IPS DF 6.9 (cell line): ENCODE measurements around the gene TRMT2A.
A peak's percentile ranks its signal among the peaks of the same experiment; 100 is the strongest.

Experiments
- DNase-seq: peaks from one replicate; pipeline ENCODE4 v3.0.0-alpha.2; 2013; ENCODE audit warnings: low read depth, low spot score
- H3K27ac ChIP-seq: one replicate; pipeline ENCODE4 v1.5.1; 2013; ENCODE audit warnings: low read length, control low read depth
- H3K27me3 ChIP-seq: 2 replicates; pipeline ENCODE4 v1.6.1; 2013; ENCODE audit warnings: mild to moderate bottlenecking, low read length; ENCODE audit not compliant: control insufficient read depth, insufficient read depth
- H3K36me3 ChIP-seq: 2 replicates; pipeline ENCODE4 v1.6.1; 2013; ENCODE audit warnings: low read length; ENCODE audit not compliant: control insufficient read depth, insufficient read depth
- H3K4me1 ChIP-seq: 2 replicates; pipeline ENCODE4 v1.6.1; 2013; ENCODE audit warnings: low read length; ENCODE audit not compliant: control insufficient read depth, insufficient read depth
- H3K4me3 ChIP-seq: 2 replicates; pipeline ENCODE4 v1.5.1; 2013; ENCODE audit warnings: mild to moderate bottlenecking, low read length
- H3K9me3 ChIP-seq: 2 replicates; pipeline ENCODE4 v1.6.1; 2013; ENCODE audit warnings: low read length, inconsistent platforms; ENCODE audit not compliant: control insufficient read depth, insufficient read depth
- WGBS: extraction: QIAGEN DNeasy Blood & Tissue Kit; methylation state at CpG from one replicate; pipeline ENCODE4 v1.1.7; 2013; ENCODE audit warnings: mixed read lengths, missing lambda C conversion rate; ENCODE audit not compliant: insufficient read length, insufficient coverage; 5-methylcytosine and 5-hydroxymethylcytosine counted together

The TRMT2A gene

DNA sequence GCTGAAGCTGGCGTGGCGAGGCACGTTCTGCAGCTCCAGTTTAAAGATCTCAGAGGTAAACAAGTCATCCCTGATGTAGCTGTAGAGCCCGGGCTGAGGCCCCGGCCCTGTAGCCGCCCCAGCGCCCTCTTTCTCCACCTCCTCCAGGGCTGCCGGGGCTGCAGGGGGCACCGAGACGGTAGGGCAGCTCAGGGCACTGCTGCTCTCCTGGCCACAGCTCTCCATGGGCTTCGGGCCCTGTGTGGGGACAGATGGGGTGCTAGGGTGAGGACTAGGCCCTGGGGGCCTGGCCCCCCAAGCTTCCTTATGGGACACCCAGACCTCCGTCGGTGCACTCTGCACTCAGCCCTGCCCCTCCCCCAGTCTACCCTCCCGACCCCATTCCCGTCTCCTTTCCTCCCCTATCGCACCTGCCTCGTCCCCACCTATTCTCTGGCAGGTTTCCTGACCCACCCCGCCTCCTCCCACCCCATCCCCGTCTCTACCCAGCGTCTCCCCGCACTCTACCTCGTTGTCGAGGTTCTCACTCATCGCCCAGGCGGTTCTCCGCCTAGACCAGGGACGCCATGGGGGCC is 563 bp downstream of the TRMT2A start:
- Histone ChIP-seq H3K27ac (no peak overlapping the region), H3K4me1 (no peaks in the 10 kb centered on the region)

DNA sequence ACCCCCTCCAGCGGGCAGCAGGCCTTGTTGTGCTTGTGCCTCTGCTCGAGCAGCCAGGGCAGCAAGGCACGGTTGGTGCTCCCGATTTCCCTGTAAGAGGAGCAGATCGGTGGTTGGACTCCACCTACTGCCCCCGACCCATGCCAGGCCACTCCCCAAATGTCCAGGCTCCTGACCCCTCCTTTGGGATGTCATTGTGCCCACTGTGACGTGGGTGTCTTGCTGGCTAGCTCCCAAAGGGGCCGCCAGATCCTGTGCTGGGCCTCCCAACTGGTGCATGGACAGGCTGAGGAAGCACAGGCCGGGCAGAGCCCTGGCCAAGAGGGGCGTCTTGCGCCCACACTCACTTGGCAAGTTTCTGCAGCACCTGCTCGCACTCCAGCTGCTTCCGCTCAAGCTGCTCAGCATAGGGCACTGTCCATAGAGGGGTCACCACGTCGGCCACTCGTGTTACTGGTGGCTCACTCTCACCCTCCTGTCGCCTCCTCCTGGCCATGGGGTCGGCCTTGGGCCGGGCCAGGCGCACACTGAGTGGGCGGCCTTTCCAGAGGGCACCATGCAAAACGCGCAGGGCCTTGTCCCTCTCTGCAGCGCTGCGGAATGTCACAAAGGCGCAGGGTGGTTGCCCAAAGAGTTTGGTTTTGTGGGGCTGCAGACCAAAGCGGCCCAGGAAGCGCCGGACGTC is 1.2 kb downstream of the TRMT2A start, which contains the start of gene RANBP1:
TSS of gene RANBP1 (plus strand) at position 414 of the 685 bp plus-strand sequence. CDS start at position 495, 81 bp downstream.
- H3K4me1 ChIP-seq: no peaks in the 10 kb centered on the region
- no peaks in the 10 kb centered on the region for H3K27me3 ChIP-seq
- no CpG with 5 or more reads among the region's 30 CpGs for WGBS
- peaks cover 49% of the 10 kb centered on the region for H3K36me3 ChIP-seq
- DNase-seq: no peak
- H3K27ac ChIP-seq: no peak within 1 kb of the TSS
- no peaks in the 10 kb centered on the region for H3K9me3 ChIP-seq
- H3K4me3 ChIP-seq: peak within 1 kb of the TSS; percentile 73; the same call in 1 of the 2 replicates

More for the DNA sequence above, 563 bp downstream of the TRMT2A start:
- Histone ChIP-seq H3K4me3 (peak overlapping the region; percentile 73; the same call in 1 of the 2 replicates), H3K27me3 (no peaks in the 10 kb centered on the region), H3K36me3 (peaks cover 50% of the 10 kb centered on the region), H3K9me3 (no peaks in the 10 kb centered on the region)
- no peak for DNase-seq
- no CpG with 5 or more reads among the region's 27 CpGs for WGBS

DNA sequence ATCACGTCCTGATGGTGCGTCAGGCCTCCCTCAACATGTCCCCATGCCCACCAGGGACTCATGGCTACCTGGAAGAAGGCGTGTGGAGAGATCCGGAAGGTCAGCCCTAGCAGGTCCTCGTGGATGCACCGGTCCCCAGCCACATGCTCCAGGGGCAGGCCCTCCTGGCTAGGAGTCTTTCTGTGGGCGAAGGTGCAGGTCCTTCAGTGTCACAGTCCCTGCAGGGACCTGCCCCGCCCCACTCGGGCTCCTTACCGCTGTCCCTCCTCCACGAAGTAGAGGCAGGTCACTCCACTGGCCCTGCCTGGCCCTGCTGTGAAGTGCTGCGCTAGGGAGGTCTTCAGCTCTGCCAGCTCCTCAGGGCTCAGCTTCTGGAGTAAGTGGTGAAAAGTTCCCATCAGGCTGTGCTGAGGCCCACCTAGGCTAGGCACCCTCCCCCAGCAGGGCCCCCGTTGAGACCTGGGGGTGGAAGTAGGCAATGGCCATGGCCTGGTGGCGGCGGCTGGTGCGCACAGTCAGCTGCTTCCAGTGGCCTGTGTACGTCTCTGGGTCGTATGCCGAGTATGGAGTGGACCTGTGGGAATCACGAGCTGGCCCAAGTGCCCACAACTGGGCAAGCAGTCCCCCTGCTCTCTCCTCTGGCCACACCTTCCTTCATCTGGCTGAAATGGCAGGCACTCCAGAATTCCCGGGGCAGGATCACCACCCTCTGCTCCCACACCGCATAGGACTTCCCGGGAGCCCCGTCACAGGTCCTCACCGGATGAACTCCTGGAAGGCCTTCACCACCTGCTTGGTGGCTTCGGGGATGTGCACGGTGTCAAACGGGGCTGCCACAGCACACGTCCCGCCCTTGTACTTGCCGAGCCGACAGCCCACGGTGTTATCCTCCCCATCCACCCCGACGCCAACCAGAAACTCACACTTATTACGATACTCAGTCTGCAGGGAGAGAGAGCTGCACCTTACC is 2.2 kb downstream of the TRMT2A start:
- Histone ChIP-seq H3K9me3 (no peaks in the 10 kb centered on the region), H3K27ac (no peak overlapping the region), H3K4me3 (no peak overlapping the region), H3K4me1 (no peaks in the 10 kb centered on the region), H3K27me3 (no peaks in the 10 kb centered on the region), H3K36me3 (peaks cover 45% of the 10 kb centered on the region)
- WGBS: no CpG with 5 or more reads among the region's 36 CpGs
- no peak for DNase-seq

DNA sequence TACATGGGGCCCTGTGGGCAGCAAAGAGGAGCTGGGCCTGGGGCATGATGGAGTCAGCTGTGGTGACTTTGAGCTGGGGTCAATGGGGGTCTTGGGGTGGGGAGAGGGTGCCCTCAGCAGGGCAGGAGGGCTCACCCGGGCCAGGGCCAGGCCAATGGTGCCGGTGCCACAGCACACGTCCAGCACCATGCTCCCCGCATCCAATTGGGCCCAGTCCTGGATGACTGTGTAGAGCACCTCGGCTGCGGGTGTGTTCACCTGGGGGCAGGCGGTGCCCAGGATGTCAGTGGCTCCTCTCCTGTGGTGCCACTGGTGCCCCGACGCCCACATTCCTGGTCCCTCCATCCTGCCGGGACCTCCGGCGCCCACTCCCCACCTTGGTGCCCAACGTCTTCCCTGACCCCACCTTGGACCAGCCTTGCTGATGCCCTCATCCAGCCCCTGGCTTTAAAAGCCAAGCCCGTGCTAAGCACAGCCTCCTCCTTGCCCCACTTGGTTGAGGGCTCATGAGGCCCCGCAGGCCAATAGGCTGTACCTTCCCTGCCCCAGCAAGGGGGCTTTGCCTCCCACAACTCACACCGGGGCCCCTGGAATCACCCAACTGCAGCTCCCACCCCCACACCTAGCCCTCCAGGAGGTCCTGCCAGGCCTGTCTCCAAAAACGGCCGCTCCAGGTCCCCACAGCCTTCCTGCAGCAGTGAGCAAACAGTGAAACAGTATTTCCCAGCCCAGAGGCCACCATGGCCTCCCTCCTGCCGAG is 3.3 kb downstream of the TRMT2A start:
- no peak overlapping the region for H3K27ac ChIP-seq
- no peaks in the 10 kb centered on the region for H3K9me3 ChIP-seq
- H3K4me1 ChIP-seq: no peaks in the 10 kb centered on the region
- no peaks in the 10 kb centered on the region for H3K27me3 ChIP-seq
- no peak for DNase-seq
- peaks cover 50% of the 10 kb centered on the region for H3K36me3 ChIP-seq
- no CpG with 5 or more reads among the region's 19 CpGs for WGBS
- no peak overlapping the region for H3K4me3 ChIP-seq

DNA sequence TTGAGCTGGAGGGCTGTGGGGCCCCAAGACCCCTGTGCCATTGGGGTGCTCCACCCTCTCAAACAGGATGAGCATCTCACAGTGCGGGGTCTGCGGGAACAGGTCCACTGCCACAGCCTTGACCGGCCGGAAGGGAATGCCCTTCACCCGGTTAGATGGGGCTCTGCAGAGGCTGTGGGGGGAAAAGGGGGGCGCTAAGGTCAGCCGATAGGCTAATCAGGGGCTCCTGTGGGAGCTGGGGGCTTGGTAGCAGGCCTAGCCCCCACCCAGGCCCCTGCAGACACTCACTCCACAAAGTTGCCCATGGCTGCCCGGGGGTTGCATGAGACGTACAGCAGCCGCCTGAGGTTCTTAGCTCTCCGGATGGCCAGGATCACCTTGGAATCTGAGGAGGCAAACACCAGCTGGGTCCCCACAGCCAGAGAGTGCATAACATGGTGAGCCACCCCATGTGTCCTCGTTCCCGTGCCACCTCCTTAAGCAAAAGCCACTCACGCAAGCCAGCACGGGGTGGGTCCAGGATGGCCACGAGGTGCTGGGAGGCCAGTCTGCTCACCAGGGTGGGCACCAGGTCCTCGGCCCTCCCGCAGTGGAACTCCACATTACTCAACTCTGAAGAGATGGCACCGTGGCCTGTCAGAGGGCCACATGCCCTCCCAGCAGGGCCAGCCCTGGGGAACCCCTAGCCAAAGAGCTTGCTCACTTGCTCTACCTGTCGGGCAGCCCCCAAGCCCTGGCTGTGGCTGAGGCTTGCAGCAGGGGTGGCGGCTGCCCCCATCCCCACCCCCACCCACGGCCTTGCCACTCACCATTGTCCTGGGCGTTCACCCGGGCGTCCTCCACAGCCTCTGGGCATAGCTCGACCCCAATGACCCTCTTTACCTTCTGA is 4.2 kb downstream of the TRMT2A start:
- Histone ChIP-seq H3K4me1 (no peaks in the 10 kb centered on the region), H3K36me3 (peaks cover 58% of the 10 kb centered on the region), H3K27me3 (no peaks in the 10 kb centered on the region), H3K27ac (no peak overlapping the region), H3K9me3 (no peaks in the 10 kb centered on the region), H3K4me3 (no peak overlapping the region)
- no peak for DNase-seq
- WGBS: no CpG with 5 or more reads among the region's 26 CpGs

DNA sequence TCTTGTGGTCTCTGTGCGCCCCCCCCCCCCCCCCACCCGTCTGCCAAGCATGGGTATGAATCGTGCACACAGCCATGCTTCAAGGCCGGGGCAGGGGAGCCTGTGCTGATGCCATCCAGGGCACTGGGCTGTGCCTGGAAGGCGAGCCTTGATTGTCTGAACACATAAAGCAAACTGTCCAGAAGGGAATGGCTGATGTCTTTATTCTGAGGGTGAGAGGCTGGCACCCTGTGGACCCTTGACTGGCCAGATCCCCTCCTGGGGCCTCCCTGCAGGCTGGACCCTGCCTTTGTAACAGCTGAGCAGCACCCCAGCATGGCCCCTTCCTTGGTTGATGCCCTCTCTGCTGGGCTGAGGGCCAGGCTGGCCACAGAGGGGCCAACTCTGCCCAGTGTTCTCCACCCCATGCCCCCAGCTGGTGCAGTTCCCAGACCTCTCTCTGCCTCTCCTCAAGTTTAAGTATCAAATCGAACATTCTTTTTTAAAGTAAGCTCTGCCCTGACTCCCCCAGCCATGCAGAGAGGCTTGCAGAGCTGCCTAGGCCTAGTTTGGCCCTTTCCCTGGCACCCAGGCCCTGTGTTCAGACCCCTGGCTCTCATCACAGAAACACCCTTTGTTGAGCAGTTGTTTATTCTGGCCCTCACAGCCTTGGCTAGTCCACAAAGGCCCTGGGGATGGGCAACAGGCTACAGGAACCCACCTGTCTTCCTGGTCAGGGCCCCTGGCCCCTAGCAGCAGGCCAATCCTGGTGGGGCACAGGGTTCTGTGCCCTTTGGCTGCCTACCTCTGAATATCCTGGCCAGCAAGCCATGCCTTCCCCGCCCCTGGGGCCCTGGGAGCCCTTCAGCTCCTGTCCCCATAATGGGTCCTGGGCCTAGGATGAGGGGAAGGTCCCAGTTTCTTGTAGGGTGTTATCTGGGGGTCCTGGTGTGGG is 5.1 kb downstream of the TRMT2A start:
- no peak for DNase-seq
- Histone ChIP-seq H3K27ac (no peak overlapping the region), H3K36me3 (peaks cover 67% of the 10 kb centered on the region), H3K4me1 (no peaks in the 10 kb centered on the region), H3K27me3 (no peaks in the 10 kb centered on the region), H3K9me3 (no peaks in the 10 kb centered on the region), H3K4me3 (no peak overlapping the region)
- no CpG with 5 or more reads among the region's 7 CpGs for WGBS

DNA sequence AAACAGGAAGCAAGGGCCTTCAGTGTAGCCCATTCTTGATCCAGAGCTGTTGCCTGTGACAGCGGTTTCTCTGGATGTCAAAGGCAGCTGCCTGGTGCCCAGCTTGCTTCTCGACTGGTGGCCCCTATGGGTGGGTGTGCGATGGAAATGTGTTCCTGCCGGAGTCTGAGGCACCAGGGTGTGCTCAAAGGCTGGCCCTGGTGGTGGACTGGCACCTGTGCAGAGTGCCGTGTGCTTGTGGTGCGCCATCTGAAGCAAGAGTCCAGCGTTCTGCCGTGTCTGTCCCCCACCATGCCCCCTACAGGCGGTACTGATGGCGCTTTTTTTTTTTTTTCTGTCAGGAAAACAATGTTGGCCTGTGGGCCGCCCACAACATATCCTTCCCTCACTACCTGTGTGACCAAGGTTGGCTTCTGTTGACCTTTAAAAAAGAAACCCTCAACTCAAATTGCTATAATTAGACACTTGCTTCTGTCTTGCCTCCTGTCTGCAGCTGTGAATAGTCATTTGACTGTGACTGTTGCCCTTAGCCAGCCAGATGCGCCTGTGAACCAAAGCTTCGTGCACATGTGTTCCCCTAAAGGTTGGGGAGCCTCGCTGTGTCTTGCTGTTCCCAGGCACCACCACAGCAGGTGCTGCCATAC is 5.9 kb downstream of the TRMT2A start:
- Histone ChIP-seq H3K4me3 (no peak overlapping the region), H3K27me3 (no peaks in the 10 kb centered on the region), H3K27ac (no peak overlapping the region), H3K4me1 (no peaks in the 10 kb centered on the region), H3K36me3 (peaks cover 75% of the 10 kb centered on the region), H3K9me3 (no peaks in the 10 kb centered on the region)
- WGBS: no CpG with 5 or more reads among the region's 14 CpGs
- no peak for DNase-seq

DNA sequence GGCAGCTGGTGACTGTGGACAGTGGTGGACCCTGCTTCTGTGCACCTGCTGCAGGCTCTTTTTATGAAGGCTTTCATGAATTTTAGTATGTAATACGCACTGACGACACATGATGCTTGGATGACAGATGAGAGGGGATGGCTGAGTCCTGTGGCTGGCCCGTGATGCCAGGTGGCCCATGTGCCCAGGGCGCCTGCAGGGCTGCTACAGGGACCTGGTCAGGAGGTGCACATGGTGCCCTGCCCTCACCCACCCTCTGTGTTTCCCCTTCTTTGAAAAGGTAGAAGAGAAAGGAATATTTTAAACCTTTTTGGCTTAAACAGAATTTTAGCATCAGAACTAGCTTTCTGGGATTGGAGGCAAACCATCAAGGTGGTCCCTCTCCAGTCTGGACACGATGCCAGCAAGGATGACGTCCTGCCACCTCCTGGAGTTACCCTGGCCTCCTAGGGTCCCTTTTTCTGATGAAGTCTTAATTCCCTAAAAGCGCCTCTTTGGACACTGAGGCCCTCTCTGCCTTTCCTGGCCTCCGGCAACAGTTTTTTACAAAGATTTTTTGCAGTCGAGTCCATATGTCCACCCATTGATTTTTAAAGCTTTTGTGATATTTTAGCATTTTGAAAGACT is 6.6 kb downstream of the TRMT2A start:
- Histone ChIP-seq H3K27me3 (no peaks in the 10 kb centered on the region), H3K9me3 (no peaks in the 10 kb centered on the region), H3K36me3 (peaks cover 79% of the 10 kb centered on the region), H3K27ac (no peak overlapping the region), H3K4me3 (no peak overlapping the region), H3K4me1 (no peaks in the 10 kb centered on the region)
- DNase-seq: no peak
- no CpG with 5 or more reads among the region's 9 CpGs for WGBS
